ENCODE measurements around the gene CCDC6. TPM values are rescaled to one million over a fixed set of nuclear protein-coding genes. Genes with fewer than 3 reads are reported as not detected.

The CCDC6 gene
- polyA plus RNA-seq, 1 donor from 2014 or later = 20.1 TPM

- Histone ChIP-seq H3K36me3 (ENCODE audit: insufficient read depth, low read length) (no peaks in the 10 kb centered on the region), H3K27me3 (ENCODE audit: insufficient read depth, low read depth, low read length) (no peaks in the 10 kb centered on the region), H3F3A (ENCODE audit: insufficient read depth, low read length, poor library complexity, severe bottlenecking) (no peaks in the 10 kb centered on the region), H3K79me2 (replicated peaks; ENCODE audit: insufficient read depth, low read length) (no peaks in the 10 kb centered on the region), H4K20me1 (ENCODE audit: insufficient read depth) (no peaks in the 10 kb centered on the region), H2AFZ (ENCODE audit: low read depth, low read length) (no peak overlapping the region), H3K4me3 (ENCODE audit: low read length) (no peak overlapping the region), H3K9ac (ENCODE audit: low read length) (no peak overlapping the region), H3K4me2 (ENCODE audit: low read length) (no peak overlapping the region), H3K27ac (ENCODE audit: low read length) (no peak overlapping the region), H3K9me3 (ENCODE audit: low read length) (no peaks in the 10 kb centered on the region), H3K9me2 (ENCODE audit: insufficient read depth, low read length) (no peaks in the 10 kb centered on the region)
- TF ChIP-seq MXI1 (conservative IDR thresholded peaks at IDR 0.05; ENCODE audit: poor library complexity, severe bottlenecking) (no peak), SMC3 (conservative IDR thresholded peaks at IDR 0.05; ENCODE audit: poor library complexity) (no peak), EZH2 (IDR thresholded peaks at IDR 0.05; ENCODE audit: borderline replicate concordance, insufficient read depth, low read length, poor library complexity, severe bottlenecking) (no peak), TAF1 (IDR thresholded peaks at IDR 0.05; ENCODE audit: low read depth) (no peak), RAD21 (conservative IDR thresholded peaks at IDR 0.05) (no peak), REST (IDR thresholded peaks at IDR 0.05; ENCODE audit: borderline replicate concordance) (no peak), CTCF (IDR thresholded peaks at IDR 0.05; ENCODE audit: poor library complexity, severe bottlenecking) (no peak), POLR2AphosphoS5 (IDR thresholded peaks at IDR 0.05) (no peak), EP300 (conservative IDR thresholded peaks at IDR 0.05; ENCODE audit: poor library complexity, severe bottlenecking) (no peak)
These were observed 74.5 kb downstream of the CCDC6 start for GRCh38 chr10:59831658-59832503.

GRCh38 chr10:59830601-59831259 lies 75.6 kb downstream of the CCDC6 start:
- no peaks in the 10 kb centered on the region for H3K36me3 ChIP-seq (ENCODE audit: insufficient read depth, low read length)
- no peak overlapping the region for H3K4me3 ChIP-seq (ENCODE audit: low read length)
- H3K9ac ChIP-seq (ENCODE audit: low read length) = no peak overlapping the region
- H4K20me1 ChIP-seq (ENCODE audit: insufficient read depth) = no peaks in the 10 kb centered on the region
- no peak overlapping the region for H3K27ac ChIP-seq (ENCODE audit: low read length)
- H3F3A ChIP-seq (ENCODE audit: insufficient read depth, low read length, poor library complexity, severe bottlenecking) = no peaks in the 10 kb centered on the region
- no peak for TF ChIP-seq MXI1 (conservative IDR thresholded peaks at IDR 0.05; ENCODE audit: poor library complexity, severe bottlenecking)
- peak; percentile 57 for TF ChIP-seq CTCF (IDR thresholded peaks at IDR 0.05; ENCODE audit: poor library complexity, severe bottlenecking)
- peak; percentile 57 for TF ChIP-seq SMC3 (conservative IDR thresholded peaks at IDR 0.05; ENCODE audit: poor library complexity)
- TF ChIP-seq REST (IDR thresholded peaks at IDR 0.05; ENCODE audit: borderline replicate concordance) = no peak
- TF ChIP-seq RAD21 (conservative IDR thresholded peaks at IDR 0.05) = peak; percentile 58
- TF ChIP-seq TAF1 (IDR thresholded peaks at IDR 0.05; ENCODE audit: low read depth) = no peak
- no peak for TF ChIP-seq EZH2 (IDR thresholded peaks at IDR 0.05; ENCODE audit: borderline replicate concordance, insufficient read depth, low read length, poor library complexity, severe bottlenecking)
- no peak for TF ChIP-seq EP300 (conservative IDR thresholded peaks at IDR 0.05; ENCODE audit: poor library complexity, severe bottlenecking)
- TF ChIP-seq POLR2AphosphoS5 (IDR thresholded peaks at IDR 0.05) = no peak
- H3K4me2 ChIP-seq (ENCODE audit: low read length) = no peak overlapping the region
- H3K27me3 ChIP-seq (ENCODE audit: insufficient read depth, low read depth, low read length) = no peaks in the 10 kb centered on the region
- H3K9me2 ChIP-seq (ENCODE audit: insufficient read depth, low read length) = no peaks in the 10 kb centered on the region
- no peak overlapping the region for H2AFZ ChIP-seq (ENCODE audit: low read depth, low read length)
- H3K9me3 ChIP-seq (ENCODE audit: low read length) = no peaks in the 10 kb centered on the region
- H3K79me2 ChIP-seq (replicated peaks; ENCODE audit: insufficient read depth, low read length) = no peaks in the 10 kb centered on the region

All from neural cell (in vitro differentiated cells).